Kidney epithelial cell (primary cell): ENCODE measurements around the gene TNNI3K. TPM values are rescaled to one million over a fixed set of nuclear protein-coding genes. Genes with fewer than 3 reads are reported as not detected.

Experiments
- DNase-seq: peaks from one replicate; pipeline ENCODE4 v3.0.0-alpha.2; 2010; ENCODE audit warnings: low read depth
- H3K27me3 ChIP-seq: 2 replicates; pipeline ENCODE4 v1.6.0; 2011; ENCODE audit warnings: low read length; ENCODE audit not compliant: control insufficient read depth, insufficient read depth
- H3K36me3 ChIP-seq: 2 replicates; pipeline ENCODE4 v1.5.1; 2011; ENCODE audit warnings: low read length; ENCODE audit not compliant: control insufficient read depth, insufficient read depth
- H3K4me3 ChIP-seq: 2 replicates; pipeline ENCODE4 v1.5.1; 2011; ENCODE audit warnings: low read depth, mild to moderate bottlenecking, control low read depth, low read length
- total RNA-seq: library from RNA; depleted of rRNA; stranded (reverse); fragments of >200 nt; gene quantifications from 2 replicates; pipeline ENCODE4 v1.2.3, GENCODE V29; 2015
- TF ChIP-seq, protein P1 (sequence below): IDR thresholded peaks from 2 replicates; pipeline ENCODE4 v1.5.1; 2011; ENCODE audit warnings: mild to moderate bottlenecking, moderate library complexity, low read length, control low read depth, inconsistent platforms; ENCODE audit not compliant: insufficient read depth, poor library complexity, severe bottlenecking

The TNNI3K gene, protein sequence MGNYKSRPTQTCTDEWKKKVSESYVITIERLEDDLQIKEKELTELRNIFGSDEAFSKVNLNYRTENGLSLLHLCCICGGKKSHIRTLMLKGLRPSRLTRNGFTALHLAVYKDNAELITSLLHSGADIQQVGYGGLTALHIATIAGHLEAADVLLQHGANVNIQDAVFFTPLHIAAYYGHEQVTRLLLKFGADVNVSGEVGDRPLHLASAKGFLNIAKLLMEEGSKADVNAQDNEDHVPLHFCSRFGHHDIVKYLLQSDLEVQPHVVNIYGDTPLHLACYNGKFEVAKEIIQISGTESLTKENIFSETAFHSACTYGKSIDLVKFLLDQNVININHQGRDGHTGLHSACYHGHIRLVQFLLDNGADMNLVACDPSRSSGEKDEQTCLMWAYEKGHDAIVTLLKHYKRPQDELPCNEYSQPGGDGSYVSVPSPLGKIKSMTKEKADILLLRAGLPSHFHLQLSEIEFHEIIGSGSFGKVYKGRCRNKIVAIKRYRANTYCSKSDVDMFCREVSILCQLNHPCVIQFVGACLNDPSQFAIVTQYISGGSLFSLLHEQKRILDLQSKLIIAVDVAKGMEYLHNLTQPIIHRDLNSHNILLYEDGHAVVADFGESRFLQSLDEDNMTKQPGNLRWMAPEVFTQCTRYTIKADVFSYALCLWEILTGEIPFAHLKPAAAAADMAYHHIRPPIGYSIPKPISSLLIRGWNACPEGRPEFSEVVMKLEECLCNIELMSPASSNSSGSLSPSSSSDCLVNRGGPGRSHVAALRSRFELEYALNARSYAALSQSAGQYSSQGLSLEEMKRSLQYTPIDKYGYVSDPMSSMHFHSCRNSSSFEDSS
- total RNA-seq: 1.4 TPM in 1 of 2 replicates, not detected in the other

DNA sequence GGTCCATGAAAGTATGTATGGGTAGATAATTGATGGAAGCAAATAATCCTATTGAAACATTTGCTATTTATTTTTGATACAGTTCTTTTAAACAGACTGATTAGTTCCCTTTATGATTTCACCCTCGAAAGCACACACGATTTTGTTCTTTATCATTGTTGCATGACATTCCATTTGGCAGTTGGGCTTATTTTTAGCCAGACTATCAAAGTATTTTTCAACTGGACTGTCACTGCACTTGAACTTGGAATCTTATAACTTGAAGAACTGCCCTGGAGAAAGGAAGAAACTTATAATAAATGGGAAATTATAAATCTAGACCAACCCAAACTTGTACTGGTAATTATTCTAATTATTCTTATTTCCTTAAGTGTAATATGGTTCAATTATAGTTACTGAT is at the start of gene TNNI3K:
Gene TNNI3K, plus strand, starts transcription at position 235 of the 400 bp plus-strand sequence. Its CDS starts 65 bp downstream, at position 300.
- Histone ChIP-seq H3K36me3 (no peaks in the 10 kb centered on the region), H3K27me3 (no peaks in the 10 kb centered on the region), H3K4me3 (no peak within 1 kb of the TSS)
- no peak for DNase-seq
- TF ChIP-seq, protein P1, sequence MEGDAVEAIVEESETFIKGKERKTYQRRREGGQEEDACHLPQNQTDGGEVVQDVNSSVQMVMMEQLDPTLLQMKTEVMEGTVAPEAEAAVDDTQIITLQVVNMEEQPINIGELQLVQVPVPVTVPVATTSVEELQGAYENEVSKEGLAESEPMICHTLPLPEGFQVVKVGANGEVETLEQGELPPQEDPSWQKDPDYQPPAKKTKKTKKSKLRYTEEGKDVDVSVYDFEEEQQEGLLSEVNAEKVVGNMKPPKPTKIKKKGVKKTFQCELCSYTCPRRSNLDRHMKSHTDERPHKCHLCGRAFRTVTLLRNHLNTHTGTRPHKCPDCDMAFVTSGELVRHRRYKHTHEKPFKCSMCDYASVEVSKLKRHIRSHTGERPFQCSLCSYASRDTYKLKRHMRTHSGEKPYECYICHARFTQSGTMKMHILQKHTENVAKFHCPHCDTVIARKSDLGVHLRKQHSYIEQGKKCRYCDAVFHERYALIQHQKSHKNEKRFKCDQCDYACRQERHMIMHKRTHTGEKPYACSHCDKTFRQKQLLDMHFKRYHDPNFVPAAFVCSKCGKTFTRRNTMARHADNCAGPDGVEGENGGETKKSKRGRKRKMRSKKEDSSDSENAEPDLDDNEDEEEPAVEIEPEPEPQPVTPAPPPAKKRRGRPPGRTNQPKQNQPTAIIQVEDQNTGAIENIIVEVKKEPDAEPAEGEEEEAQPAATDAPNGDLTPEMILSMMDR: no peak

DNA sequence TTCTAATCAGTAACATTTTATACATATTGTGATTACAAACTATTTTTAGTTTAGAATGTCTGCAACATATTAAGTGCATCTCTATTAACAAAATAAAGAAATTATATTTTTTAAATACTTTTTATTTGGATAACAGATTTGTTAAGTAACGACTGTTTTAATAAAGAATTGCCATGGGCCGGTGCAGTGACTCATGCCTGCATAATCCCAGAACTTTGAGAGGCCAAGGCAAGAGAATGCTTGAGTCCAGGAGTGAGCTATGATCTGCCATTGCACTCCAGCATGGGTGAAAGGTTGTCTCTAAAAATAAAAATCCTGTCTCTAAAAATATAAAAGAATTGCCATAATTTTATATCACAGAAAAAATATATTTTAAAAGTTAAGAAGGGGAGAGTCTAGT is 41.3 kb upstream of the TNNI3K start:
- no peaks in the 10 kb centered on the region for H3K27me3 ChIP-seq
- no peaks in the 10 kb centered on the region for H3K36me3 ChIP-seq
- DNase-seq: no peak
- H3K4me3 ChIP-seq: no peak overlapping the region
- TF ChIP-seq, protein P1: no peak

DNA sequence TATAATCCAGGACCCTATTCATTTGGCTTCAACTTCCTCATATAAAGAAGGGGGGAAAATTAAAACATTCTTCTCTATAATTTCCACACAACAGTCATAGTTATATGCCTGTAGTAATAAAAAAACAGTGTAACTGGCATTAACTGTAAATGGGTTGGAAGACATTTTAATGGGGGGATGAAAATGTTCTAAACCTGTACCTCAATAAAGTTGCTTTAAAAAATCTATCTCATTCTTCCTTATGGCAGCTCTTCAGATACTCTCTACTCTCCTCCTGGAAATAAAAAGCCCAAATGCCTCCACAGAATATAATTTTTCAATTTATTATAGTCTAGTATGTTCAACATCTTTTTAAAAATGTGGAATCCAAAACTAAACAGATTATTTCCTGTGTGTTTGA is 39.8 kb upstream of the TNNI3K start:
- DNase-seq: no peak
- Histone ChIP-seq H3K4me3 (no peak overlapping the region), H3K36me3 (no peaks in the 10 kb centered on the region), H3K27me3 (no peaks in the 10 kb centered on the region)
- TF ChIP-seq, protein P1: no peak

DNA sequence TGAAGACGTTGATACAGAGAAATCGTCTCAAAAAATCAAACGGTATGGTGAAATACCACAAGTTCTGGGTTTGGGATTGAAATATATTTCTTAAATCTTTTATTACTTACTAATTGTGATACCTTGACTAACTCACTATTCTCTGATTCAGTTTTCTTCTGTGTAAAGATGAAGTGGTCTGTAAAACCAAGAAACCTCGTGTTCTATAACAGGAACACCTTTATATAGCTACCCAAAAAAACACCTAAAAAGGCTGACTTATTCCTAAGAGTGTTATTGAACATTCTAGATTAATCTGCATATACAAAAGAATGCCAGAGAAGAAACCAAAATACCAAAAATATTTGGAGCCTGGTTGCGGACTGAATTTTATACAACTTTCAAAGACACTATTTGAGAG is 37.9 kb upstream of the TNNI3K start:
- TF ChIP-seq, protein P1: no peak
- Histone ChIP-seq H3K36me3 (no peaks in the 10 kb centered on the region), H3K4me3 (peak overlapping the region; percentile 60), H3K27me3 (no peaks in the 10 kb centered on the region)
- DNase-seq: no peak

DNA sequence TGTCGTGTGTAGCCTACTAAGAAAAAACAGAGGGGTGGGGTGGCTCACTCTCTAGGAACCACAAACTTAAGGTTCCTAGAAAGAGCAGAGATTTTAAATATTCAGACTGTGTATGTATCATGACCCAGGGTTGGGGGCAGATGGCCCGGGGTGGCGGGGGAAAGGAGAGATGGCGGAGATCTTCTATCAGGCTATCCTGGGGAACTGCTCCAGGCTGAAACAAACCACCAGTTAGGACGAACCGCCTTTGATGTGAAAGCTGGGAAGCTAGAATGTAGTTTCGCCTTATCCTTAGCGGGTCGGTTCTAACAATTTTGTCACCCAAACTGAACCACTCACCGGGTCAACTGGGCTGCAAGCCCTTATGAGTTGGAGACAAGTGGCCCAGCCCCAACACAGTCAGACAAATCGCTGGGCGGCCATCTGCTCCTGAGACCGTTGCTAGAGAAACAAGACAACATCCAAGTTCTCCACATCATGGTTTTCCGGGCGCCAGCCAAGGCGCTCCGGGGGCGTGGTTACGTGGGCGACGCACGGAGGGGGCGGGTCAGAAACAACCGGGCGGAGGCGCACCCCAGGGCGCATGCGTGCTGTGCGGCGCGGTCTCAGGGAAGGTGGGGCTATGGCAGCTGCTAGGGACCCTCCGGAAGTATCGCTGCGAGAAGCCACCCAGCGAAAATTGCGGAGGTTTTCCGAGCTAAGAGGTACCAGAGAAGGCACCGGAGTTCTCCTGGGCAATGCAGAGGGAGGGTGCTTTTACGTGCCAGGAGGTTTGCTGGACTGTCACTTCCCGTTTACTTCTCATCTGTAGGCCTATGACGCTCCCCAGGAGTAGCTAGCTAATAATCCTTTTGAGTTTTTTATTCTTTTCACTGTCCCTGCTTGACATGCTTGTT is 37.3 kb upstream of the TNNI3K start, which contains the start of the genes FPGT and LRRIQ3:
Gene FPGT, plus strand, starts transcription at position 586 of the 896 bp plus-strand sequence. Its CDS starts 37 bp downstream, at position 623.
Gene LRRIQ3, minus strand, starts transcription at position 520 of the 896 bp plus-strand sequence. CDS start 14,492 bp downstream, outside the sequence.
- peak; percentile 72 for DNase-seq
- Histone ChIP-seq H3K27me3 (no peaks in the 10 kb centered on the region), H3K4me3 (peak within 1 kb of the TSS; percentile 60), H3K36me3 (no peaks in the 10 kb centered on the region)
- TF ChIP-seq, protein P1: no peak
